GM18505 (cell line): ENCODE data around the gene METTL1.

Experiments used
- ATAC-seq: cut with Tn5 transposase; IDR thresholded peaks from one replicate; pipeline ENCODE4 v1.9.1; 2021; ENCODE audit not compliant: unreplicated experiment
- POLR2A ChIP-seq: IDR thresholded peaks from 4 replicates; pipeline ENCODE4 v1.6.1; 2011; ENCODE audit warnings: borderline replicate concordance; ENCODE audit not compliant: insufficient read depth, insufficient read length; ENCODE audit errors: extremely low read depth

Gene METTL1

DNA sequence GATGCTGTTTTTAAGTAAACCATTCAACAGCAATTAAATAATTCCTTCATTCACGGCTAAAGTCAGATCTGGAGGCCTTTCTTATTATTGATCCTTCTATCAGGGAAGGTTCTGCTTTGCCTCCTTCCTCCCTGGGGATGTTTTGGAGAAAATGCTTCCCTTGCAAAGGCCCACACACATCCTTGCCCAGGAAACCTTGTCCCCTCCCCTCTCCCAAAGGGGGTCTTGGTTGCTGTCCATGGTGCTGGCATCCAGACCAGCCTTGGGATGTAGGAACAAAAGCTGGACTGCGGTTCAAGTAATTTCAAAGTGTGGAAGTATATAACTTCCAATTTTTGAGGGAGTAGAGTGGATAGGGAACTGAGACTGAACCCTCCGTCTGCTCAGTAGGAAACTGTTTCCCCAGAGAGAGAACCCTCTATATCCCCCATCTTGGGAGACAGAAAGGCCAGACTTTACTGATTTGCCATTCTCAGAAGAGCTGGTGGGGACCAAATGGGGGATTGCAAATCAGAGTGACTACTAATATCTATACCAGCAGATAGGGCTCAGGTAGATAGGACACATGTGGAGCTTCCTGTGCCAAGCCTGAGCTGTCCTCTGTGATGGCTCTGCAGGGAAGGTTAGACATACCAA, 11.4 kb downstream of the METTL1 start:
- TF ChIP-seq POLR2A, result no peak
- no peak for ATAC-seq

GRCh38 chr12:57759360-57759980, 12.4 kb downstream of the METTL1 start:
- ATAC-seq, result no peak

DNA sequence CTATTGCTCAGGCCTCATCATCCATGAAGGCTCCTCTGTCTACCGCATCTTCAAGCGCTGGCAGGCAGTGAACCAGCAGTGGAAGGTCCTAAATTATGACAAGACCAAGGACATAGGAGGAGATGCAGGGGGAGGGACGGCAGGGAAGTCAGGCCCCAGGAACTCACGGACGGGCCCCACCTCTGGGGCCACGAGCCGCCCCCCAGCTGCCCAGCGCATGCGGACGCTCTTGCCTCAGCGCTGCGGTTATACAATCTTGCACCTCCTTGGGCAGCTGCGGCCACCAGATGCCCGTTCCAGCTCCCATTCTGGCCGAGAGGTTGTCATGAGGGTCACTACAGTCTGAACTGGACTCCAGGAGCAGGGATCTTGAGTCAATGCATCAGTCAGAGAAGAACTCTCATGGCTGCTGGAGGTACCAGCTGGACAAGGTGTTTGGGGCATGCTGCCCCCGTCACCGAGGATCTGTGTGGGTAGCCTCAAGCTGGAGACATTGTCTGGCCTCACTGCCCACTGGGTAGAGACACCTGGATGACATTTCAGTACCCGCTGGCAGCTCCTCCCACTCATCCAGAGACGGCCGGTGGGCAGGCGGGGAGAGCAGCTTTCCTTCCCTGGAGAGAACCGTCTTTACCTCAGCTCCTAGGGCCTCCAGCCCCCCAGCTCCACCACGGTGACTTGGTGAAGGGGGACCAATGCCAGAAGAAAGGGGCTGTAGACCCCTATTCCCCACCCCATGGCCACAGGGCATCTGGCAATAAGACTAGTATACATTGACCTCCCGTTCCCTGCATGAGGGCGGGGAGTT, 13.1 kb downstream of the METTL1 start:
- no peak for TF ChIP-seq POLR2A
- no peak for ATAC-seq

More at GRCh38 chr12:57759360-57759980, 12.4 kb downstream of the METTL1 start:
- TF ChIP-seq POLR2A, result no peak

DNA sequence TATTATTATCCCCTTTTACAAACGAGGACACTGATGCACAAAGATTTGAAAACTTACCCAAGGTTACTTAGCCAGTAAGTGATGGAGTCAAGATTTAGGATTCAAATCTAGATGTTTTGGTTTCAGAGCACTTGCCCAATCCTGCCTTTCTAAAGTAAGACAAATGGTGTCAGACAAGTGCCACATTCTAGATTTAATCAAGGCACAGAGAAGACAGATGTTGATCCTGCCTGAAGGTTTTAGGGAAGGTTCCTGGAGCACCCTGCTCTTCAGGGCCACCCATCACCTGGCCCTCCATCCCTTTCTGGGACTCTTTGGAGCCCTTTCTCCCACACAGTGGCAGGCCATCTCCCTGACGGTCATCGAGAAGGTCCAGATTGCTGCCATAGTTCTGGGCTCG, 14.1 kb downstream of the METTL1 start:
- no peak for ATAC-seq
- TF ChIP-seq POLR2A, result no peak

DNA sequence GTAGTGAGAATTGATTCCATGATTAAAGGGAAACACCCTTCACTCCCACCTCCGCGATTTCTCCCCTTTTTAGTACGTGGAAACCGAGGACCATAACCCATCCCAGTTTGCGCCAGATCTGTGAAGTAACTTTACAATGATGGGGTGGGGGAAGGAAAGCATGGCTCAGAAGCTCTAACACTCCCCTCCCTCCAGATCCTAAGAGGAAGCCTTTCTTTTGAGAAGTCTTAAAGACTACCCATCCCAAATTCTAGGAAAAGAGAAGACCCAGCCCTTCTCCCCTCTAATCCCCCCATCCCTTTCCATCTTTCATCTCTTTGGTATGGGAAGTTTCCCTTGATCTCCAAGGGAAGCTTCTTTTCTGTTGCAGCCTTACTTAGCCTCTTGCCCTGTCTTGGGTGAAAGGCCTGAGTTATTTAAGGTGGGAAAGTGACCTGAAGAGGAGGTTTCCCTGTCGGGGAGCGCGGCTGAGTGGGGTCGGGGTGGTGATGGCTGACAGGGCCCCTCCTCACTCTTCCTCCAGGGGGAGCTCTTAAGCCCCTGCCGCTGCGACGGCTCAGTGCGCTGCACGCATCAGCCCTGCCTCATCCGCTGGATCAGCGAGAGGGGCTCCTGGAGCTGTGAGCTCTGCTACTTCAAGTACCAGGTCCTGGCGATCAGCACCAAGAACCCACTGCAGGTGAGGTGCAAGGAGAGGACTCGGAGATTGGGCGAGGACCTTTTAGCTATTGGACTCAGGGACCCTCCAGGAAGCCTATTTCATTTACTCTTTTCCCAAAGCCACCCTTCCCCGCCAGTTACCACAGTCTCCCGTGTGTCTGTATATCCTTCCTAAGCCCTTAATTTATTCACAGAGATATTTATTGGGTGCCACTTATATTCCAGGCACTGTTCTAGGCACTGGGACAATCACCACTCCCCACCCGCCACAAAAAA, 15.2 kb downstream of the METTL1 start:
- no peak for TF ChIP-seq POLR2A
- ATAC-seq, result no peak

- no peak for ATAC-seq
- TF ChIP-seq POLR2A, result no peak
These were observed 16.2 kb downstream of the METTL1 start for GRCh38 chr12:57755454-57756372.

DNA sequence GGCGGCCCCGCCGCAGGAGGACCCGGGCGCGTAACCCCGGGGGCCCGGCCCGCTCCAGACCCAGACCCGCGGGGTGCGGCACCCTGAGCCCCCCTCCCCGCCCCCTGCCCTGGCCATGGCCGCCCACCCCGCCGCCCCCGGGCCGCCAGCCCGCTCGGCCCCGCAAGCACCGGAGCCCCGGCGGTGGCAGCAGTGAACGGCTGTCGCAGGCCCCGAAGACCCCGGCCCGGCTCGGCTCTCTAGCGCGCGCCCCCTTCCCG, 16.8 kb downstream of the METTL1 start:
- no peak for ATAC-seq
- TF ChIP-seq POLR2A, result no peak

- TF ChIP-seq POLR2A, result no peak
- ATAC-seq, result peak; percentile 32
These were observed 17.3 kb downstream of the METTL1 start, which contains the start of gene MARCHF9 for GRCh38 chr12:57754411-57755193. MARCHF9 (plus strand) TSS chr12:57755103; CDS start chr12:57755529, 426 bp downstream.

- no peak for TF ChIP-seq POLR2A
- no peak for ATAC-seq
These were observed 18.1 kb downstream of the METTL1 start for GRCh38 chr12:57753756-57754337.

DNA sequence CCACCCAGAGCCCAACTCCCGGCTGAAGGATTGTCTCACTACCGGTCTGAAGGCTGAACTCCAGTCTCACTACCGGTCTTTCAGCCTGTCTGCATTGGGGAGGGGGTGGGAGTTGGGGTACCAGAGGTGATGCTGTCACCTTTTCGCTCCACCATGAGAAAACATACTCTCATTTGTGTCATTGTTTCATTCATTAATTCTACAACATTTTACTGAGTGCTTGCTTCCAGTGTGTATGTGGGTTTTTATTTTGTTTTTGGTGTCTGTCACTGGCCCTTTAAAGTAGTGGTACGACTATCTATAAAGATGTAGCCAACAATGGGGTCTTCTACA, 19.3 kb downstream of the METTL1 start:
- no peak for ATAC-seq
- TF ChIP-seq POLR2A, result no peak

DNA sequence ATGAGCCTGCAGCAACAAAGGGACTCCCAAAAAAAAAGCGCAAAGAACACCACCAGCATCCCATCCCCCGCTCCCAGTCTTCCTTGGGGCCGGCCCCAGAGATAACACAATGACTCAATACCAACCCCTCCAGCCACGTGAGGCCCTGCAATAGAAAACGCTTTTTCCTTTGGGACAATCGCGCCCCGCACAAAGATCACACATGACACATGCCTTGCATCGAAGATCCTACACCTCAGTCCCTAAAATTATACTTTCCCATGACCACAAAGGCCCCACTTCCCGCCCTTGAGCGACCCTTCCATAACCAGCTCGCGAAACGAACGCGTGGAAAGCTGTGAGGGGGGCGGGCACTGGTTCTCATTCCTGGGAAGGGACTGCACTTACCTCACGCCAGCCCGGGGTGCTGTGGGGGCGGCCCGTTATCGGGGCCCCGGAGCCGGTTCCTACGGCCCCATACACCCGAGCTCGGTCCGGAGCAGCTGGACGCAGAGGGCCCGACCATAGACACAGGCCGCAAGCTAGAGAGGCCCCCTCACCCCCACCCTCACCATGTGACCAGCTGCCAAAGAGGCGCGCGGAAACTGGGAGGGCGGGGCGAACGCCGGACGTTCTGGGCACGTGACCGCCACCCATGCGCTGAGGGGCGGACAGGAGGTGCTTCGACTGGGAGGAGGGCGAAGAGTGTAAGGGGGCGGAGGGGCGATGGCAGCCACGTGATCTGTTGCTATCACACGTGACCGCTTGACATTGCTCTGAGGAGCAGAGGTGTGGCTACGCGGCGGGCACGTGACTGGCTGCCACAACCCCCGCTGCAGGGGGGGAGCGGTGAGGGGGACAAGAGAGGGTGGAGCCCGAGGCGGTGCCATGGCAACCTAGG, 19.9 kb downstream of the METTL1 start, which contains the start of gene CDK4:
CDK4 (minus strand) TSS at position 523 of the 880 bp plus-strand sequence. CDS start 593 bp downstream, outside the sequence.
- TF ChIP-seq POLR2A, result peak; percentile 82
- ATAC-seq, result peak; percentile 66

GRCh38 chr12:57751432-57751787, 20.5 kb downstream of the METTL1 start:
- ATAC-seq, result no peak
- no peak for TF ChIP-seq POLR2A
